GM21447 (cell line): ENCODE data around the gene EPX.

Experiments
- ATAC-seq: cut with Tn5 transposase; IDR thresholded peaks from one replicate; pipeline ENCODE4 v1.9.1; 2021; ENCODE audit not compliant: unreplicated experiment

The EPX gene

DNA sequence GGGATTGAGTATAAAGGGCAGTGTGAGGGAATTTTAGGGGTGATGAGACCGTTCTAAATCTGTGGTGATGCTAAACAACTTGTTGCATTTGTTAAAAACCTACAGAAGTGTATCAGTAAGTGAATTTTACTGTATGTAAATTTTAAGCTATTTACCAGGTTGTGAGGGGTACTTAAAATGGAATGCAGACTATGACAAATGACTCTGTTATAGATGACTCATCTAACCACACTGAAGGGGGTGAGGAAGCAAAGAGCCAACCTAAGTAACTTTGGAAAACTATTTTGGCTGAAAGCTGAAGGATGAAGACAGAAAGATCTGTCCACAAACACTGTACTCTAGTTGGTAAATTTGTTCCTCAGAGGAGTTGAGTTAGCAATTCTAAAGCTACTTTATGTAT lies 31.8 kb downstream of the EPX start:
- ATAC-seq = no peak

DNA sequence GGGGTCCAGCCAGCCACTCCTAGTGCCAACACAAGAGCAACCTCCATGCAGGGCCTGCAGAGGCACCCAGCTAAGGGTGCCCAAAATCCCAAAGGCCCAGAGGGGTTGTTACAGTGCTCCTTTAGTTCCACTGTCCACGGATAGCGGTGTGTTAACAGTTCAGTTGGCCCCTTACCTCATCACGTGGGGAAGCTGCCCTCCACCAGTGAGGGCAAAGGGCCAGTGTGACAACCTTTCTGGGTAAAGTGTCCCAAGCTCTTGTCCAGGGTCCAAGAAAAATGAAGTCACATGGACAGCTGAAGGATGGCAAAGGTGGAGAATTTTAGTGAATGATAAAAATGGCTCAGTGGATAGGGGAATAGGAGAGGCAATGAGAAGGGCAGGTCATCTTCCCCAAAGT lies 35.2 kb downstream of the EPX start:
- ATAC-seq = no peak

DNA sequence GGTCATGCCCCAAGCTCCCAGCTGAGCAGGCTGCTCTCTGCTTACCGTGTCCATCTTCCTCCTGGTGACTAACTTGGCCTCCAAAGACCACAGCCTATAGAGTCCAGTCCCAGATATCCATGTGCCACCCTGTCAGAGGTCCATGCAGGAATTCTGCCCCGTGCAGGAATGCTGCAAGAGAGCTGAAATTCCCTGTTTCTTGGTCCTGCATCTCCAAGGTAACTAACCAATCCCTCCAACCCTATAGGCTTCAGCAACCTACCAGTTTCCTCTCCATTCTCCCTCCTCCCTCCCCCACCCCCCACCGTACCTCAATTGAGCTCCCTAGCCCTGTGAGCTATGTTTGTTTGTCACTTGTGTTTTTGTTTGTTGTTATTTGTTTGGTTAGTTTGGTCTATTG lies 36.2 kb downstream of the EPX start:
- ATAC-seq = no peak

DNA sequence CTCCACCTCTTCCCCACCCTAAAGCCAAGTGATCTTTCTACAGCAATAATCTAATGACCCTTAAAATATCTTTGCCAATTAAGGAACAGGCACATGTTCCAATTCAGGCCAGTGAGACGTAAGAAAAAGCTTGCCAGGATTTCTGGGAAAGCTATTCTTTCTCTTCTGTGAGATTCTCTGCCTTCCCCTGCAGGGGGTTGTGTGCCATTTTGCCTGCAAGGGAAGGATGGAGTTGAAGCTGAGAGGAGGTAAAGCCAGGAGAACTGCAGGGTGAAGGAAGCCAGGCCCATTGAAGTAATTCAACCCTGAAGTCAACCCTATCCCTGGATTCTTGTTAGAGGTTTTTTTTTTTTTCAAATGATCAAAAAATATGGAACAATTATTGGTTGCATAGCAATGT lies 36.9 kb downstream of the EPX start:
- no peak for ATAC-seq

DNA sequence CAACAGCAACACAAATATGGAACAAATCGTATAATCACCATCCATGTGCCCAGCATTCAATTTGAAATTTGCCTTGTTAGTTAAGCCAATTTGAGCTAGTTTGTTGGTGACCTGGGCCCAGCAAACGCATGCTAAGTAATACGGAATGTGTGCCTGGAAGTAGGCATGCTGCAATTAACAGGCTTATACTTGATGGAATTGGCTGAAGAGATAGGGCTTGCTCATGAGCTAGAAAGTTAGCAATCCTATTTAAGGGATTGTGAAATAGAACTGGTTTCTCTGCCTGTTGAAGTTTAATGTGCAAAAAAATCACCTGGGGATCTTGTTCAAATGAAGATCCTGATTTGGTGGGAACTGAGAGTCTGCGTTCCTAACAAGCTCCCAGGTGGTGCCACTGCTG lies 37.4 kb downstream of the EPX start:
- no peak for ATAC-seq

DNA sequence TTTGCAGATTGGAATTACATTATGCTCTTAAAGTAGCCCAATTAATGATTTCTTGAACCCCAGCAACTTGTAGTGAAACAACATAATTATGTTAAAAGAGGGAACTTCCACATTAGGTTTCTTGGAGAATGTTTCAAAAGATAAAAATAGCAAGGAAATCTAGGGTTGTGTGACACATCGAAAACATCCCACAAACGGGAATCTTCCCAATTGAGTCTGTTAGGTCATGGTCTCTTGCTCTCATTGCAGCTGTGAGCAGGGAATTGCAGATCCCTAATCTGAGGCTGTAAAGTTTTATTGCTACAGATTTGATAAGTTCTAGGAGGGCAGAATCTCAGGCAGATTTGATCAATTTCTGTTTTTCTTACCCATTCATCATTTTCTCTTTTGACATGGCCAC lies 39.1 kb downstream of the EPX start:
- no peak for ATAC-seq

DNA sequence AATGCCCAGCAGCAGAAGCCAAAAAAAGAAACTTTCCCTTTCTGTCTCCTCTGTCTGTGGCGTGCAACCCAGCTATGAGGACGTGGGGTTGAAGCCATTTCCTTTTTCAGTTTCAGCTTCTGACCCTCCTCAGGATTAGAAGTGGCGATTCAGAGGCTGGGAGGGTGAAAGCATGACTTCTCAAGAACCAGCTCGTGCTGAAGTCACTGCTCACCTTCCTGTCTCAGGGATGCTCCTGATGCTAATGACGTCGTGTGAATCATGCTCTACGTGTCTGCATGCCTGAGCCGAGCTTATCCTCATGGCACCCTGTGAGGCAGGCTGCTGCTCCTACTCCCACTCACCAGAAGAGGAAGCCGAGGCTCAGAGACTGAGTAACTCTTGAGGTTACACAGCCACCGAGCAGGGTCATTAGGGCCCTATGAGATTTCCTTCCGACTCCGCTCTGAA lies 40.2 kb downstream of the EPX start:
- ATAC-seq = peak; percentile 62

DNA sequence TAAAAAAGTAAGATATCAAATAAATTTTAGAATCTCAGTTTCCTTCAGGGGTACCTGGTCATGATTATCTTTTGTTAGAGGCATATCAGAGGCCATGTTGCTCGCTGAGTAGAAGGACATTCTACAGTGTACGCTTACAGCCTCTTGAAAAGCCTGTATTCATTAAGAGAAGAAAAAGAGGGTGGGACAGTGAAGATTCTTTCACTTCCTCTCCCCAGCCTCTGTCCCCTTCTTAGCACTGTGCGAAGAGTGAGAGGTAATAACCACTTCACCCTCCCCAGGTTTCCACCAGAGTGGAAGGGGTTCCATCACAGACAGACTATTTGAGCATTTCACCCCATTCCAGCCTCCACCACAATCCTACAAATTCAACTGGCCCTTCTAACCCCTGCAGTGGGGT lies 41.0 kb downstream of the EPX start:
- peak; percentile 68 for ATAC-seq

DNA sequence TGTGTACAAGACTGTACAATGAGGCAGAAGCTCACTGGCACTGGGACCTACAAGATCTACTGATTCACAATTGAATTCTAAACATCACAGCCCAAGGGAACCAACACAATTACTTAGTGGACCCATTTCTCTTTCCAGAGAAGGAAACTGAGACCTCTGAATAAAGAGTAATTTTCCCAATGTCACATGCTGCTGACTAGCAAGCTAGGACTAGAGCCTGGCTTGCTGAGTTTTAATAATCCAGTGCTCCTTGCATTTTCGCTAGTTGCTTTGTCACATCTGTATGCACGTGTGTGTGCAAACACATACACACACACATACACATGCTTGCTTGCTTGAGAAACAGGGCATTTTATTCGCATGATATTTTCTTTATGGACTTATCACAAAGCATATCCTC lies 42.0 kb downstream of the EPX start:
- ATAC-seq = no peak

DNA sequence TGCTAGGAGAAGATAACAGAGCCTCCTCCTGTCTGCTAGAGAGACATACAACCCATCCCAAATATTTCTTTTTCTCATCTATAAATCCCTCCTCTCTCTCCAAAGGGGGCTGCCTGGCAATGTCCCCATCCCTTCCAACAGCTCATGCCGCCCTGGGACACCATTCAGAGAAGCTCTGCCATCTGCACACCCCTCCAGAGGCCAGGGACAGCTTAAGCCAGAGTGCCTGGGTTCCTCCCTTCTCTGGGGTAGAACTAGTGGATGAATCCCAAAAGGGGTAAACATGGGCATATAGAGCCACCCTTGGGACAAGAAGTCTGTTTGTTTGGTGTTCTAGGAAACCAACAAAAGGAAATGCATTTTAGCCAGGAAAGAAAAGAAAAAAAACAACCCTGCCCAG lies 43.3 kb downstream of the EPX start:
- ATAC-seq = no peak

DNA sequence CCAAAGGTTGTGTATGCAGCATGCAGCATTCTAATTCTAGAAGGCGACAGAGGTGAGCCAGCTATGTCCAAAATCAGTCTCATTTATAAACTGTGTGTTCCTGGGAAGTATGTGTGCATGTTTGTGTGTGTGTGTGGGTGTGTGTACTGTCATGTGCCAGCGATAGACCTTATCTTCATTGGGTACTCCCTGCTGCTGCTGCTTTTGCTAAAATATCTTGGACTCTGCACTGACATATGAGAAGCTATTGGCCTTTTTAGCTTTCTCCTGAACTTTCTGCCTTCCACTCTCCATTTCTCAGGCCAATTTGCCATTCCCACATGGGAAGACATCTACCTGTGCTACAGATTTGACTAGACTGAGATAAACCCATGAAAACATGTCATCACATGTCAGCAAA lies 43.9 kb downstream of the EPX start:
- no peak for ATAC-seq

DNA sequence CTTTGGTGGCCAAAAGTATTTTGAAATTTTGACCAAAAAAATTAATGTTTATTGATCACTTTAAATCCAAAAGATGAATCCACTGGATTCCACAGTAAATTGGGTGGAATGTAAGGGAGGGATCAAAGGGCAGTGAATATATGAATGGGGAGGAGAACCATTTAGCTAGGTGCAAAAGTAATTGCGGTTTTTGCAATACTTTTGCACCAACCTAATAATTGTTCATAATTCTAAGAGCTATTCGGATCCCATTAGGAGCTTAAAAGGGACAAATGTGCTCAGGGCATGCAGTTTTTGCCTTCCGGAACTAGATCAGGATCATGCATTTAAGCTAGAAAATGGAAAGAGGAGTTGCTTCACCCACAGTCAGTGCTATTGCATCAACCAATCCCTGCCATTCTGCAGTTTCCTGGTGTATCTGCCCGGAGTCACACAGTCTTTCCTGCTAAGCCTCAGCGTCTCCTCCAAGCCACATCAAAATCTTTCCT lies 45.7 kb downstream of the EPX start, which contains the start of gene LPO:
Gene LPO, plus strand, starts transcription at position 438 of the 488 bp plus-strand sequence. CDS start 4,396 bp downstream, outside the sequence.
- ATAC-seq = no peak

DNA sequence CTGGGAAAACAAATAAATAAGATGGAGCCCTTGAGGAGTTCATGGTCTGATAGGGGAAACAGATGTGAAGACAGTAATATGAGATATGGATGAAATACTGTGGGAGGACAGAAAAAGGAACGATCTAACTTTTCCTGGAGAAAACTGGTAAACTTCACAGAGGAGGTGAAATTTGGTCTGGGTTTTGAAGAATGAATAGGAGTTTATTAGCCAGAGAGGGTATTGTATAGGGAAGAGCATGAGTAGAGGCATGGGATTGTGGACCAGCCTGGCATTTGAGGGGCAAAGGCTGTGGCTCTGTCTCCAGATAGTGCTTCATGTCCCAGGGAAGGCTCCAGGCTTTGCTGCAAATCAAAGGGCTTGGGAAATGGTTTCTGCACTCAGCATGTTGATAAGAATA lies 47.5 kb downstream of the EPX start:
- no peak for ATAC-seq

DNA sequence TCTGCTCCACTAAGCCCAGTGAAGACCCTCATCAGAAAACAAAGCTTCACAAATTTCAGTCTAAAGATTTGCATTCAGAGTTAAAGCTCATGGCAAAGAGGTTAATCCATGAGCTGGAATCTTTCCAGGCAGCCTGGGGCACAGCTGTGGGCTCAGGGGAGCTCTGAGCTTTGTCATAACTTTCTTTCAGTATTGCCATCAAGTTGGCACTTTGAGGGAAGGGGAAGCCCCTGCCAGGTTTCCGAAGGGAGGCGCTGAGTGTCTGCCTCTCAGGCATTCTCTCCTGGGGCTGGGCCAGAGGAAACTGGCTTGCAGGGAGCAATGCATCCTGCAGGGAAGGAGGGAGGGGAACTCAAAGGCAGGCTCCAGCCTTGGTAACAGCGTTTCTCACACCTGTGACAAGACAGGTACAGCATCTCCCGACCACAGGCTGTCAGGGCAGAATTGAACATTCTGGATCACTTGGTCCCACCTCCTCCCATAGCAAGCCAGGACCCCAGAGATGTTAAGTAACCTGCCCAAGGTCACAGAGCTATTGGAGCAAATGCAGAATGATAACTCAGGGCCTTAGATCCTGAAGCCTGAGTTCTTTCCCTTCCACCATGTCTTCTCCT lies 49.8 kb downstream of the EPX start:
- ATAC-seq = no peak

DNA sequence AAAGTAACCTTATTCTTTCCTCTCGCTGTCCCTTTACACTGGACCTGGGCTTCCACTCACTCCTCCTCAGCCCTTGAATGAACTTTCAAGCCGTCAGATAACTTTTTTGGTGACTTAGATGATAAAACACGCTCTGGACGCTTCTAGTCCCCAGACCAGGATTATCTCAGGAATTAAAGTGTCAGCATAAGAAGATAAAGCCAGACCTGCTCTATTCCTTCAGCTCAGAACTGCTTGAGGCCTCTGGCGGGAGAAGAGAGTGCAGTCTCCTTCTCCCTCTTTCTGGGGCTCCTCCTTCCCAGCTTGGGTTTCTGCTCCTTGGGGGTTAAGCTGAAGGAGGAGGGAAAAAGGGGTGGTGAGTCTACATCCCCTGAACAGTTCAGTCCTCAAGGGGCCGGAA lies 52.4 kb downstream of the EPX start:
- ATAC-seq = no peak

DNA sequence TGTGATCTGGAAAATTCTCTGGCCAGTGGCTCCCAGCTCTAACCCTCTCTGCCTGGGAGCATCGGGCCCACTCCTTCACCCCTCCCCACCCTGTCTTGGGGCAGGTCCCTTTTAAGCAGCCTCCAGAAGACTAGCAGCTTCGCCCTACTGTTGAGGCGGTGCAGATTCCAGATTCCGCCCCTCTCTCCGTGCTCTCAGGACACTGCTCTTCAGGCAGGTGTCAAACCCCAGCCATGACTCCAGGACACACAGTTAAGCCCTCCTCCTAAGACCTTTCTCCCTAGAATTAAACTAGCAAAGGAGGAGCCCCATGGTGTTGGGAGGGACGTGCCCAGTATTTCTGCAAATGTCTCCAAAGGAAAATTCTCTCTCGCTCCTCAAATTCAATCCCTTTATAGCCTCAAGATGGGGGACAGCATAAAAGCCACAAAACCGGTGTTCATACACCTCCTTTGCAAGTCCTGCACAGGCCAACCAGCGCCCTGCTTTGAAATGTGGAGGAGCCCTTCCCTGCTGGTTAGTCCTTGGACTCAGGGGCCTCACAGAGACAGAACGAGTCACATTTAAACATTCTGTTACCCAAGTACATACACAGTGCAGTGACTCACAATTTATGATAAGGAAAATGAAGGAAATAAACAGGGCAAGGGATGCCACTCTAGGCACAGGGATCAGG lies 53.0 kb downstream of the EPX start:
- ATAC-seq = no peak

DNA sequence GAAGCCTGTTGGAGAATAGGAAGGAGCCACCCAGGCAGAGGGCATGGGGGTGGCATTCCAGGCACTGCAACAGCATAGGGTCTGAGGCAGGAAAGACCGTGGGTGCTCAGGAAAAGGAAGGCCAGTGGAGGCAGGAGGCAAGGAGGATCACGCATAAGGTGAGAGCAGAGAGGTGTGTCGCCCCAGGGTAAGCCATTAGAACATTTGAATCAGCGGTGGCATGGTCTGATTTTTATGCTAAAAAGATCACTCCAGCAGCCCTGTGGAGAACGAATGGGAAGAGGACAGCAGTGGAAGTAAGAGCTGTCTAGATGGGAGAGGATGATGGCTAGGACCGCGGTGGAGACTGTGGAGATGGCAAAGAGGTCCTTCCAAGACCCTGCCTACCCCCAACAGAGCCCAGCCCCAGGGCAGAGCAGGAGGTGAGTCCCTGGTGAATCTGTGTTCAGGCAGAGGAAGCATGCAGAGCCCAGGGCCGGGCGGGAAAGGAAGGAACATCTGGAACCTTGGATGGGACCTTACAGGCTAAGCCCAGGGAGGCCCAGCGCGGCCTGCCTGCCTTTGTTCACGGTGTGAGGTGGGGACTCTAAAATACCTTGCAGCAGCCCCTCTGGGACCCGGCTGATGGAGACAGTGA lies 53.7 kb downstream of the EPX start:
- ATAC-seq = no peak

DNA sequence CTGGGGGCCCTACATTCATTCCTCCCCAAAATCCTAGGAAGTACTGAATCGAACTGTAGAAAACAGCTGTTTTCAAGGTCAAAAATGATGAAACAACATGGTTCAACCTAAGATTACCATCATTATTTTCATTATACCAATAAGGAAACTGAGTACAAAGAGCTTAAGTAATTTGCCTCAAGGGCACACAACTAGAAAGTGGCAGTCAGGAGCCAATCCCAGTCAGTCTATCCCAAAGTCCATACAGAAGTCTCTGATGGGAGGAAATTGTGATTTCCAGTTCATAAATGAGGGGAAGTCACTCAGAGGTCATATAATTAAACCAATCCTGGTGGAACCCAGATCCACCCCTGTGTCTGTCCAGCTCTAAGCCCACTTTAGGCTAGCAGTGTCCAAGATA lies 54.3 kb downstream of the EPX start:
- no peak for ATAC-seq

DNA sequence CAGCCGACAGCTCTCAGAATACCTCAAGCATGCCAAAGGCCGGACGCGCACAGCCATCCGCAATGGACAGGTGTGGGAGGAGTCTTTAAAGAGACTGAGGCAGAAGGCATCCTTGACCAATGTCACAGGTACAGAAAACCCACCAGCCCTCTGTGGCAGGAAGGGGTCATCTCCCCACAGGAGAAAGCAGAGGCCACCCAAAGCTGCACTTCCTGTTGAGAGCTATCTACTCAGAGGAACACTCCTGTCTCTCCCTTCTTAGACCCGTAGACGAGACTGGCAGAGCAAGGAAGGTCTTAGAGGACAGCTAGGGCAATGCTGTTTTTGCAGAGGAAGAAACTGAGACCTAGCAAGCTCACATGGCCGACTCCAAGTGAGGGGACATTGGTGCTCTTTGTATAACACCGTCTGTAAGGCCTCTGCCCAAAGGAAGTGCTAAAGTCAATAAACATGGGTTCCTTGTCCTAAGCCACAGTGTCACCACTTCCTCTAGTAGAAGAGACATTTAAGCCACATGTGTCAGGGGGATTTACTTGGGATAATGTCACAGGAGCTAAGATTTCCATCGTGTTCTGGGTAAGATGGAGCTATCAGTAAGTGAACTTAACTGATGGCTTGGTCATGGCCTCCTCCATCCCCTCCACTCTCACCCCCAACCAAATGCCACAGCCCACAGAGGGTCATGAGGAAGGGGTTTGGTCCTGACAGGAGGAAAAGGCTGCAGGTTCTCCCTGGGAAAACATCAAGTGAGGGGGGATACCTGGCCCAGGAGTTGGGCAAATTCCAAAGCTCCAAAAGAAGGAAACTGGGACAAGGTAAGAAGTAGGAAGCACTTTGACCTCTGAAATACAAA lies 55.2 kb downstream of the EPX start:
- ATAC-seq = no peak

DNA sequence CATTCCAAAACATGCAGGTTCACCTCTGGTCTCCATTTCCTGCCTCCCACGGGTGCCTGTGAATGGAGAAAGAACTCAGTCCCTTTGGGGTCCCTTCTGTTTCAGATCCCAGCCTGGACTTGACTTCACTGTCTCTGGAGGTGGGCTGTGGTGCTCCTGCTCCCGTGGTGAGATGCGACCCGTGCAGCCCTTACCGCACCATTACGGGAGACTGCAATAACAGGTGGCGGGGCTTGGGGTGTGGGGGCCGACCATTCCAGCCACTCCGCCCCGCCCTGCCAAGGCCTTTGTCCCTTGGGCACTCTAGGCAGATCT lies 56.4 kb downstream of the EPX start:
- ATAC-seq = no peak

DNA sequence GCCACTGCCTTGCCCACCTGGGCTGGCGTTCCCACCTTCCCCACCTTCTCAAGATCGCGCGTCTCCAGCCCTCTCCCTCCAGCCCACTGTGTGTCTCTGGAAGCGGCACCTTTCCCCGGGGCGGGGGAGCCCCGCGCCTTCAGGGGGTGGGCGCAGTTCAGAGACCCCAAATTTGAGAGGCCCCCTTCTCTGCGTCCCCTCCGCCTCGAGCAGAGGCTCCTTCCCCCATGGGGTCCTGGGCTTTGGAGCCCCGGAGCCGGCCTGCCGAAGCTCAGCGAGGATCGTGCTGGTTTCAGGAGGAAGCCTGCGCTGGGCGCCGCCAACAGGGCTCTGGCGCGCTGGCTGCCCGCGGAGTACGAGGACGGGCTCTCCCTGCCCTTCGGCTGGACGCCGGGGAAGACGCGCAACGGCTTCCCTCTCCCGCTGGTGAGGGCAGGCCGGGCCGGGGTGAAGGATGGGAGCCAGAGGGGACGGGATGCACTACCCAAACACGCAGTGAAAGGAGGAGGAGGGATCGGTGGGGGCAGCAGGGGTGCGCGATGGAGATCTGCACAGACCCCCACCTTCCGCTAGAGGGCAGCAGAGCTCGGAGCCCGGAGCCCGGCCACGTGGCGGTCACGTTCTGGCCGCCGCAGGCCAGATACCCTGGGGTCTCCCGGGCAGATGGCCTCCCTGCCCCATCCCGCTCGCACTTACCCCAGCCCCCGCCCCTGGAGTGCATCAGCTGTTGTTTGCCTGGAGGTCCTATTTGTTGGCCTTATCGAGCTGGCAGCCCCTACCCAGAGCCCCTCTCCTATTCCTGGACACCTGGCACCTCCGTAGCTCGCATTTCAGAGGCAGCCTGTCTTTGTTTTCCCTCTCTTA lies 57.0 kb downstream of the EPX start:
- ATAC-seq = peak; percentile 63
